ENCODE results near the gene RFT1.

Gene RFT1

DNA sequence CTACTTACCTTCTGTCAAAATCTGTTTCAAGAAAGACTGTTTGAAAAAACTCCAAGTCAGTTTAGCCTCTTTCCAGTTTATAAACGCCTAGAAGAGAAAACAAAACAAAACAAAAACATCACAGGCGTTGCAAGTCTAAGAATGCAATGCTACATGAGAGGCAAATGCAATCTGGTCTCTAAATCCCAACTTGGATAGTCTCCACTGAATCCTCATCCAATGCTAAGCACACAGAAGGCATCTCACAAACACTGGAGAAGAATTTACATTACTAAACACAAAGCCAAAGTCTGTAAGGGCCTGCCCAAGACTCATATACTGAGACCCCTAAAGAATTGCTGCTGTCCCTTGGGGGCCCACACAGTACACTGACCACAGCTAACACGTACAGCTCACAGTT is 18.4 kb downstream of the RFT1 start:
- Histone ChIP-seq H3K27ac (replicated peaks) (no peak overlapping the region), H3K4me3 (replicated peaks; ENCODE audit: insufficient read depth, low read length) (no peak overlapping the region), H3K27me3 (ENCODE audit: insufficient read depth, poor library complexity, severe bottlenecking) (no peaks in the 10 kb centered on the region)
- TF ChIP-seq SPI1 (IDR thresholded peaks at IDR 0.05; ENCODE audit: borderline replicate concordance, low read depth) = no peak
- TF ChIP-seq POLR2AphosphoS5 (IDR thresholded peaks at IDR 0.05; ENCODE audit: low read depth) = no peak
- TF ChIP-seq GABPA (IDR thresholded peaks at IDR 0.05; ENCODE audit: low read depth) = no peak
- TF ChIP-seq, protein P1, sequence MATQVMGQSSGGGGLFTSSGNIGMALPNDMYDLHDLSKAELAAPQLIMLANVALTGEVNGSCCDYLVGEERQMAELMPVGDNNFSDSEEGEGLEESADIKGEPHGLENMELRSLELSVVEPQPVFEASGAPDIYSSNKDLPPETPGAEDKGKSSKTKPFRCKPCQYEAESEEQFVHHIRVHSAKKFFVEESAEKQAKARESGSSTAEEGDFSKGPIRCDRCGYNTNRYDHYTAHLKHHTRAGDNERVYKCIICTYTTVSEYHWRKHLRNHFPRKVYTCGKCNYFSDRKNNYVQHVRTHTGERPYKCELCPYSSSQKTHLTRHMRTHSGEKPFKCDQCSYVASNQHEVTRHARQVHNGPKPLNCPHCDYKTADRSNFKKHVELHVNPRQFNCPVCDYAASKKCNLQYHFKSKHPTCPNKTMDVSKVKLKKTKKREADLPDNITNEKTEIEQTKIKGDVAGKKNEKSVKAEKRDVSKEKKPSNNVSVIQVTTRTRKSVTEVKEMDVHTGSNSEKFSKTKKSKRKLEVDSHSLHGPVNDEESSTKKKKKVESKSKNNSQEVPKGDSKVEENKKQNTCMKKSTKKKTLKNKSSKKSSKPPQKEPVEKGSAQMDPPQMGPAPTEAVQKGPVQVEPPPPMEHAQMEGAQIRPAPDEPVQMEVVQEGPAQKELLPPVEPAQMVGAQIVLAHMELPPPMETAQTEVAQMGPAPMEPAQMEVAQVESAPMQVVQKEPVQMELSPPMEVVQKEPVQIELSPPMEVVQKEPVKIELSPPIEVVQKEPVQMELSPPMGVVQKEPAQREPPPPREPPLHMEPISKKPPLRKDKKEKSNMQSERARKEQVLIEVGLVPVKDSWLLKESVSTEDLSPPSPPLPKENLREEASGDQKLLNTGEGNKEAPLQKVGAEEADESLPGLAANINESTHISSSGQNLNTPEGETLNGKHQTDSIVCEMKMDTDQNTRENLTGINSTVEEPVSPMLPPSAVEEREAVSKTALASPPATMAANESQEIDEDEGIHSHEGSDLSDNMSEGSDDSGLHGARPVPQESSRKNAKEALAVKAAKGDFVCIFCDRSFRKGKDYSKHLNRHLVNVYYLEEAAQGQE (IDR thresholded peaks at IDR 0.05; ENCODE audit: insufficient replicate concordance, low read depth) = no peak
- TF ChIP-seq, protein P2, sequence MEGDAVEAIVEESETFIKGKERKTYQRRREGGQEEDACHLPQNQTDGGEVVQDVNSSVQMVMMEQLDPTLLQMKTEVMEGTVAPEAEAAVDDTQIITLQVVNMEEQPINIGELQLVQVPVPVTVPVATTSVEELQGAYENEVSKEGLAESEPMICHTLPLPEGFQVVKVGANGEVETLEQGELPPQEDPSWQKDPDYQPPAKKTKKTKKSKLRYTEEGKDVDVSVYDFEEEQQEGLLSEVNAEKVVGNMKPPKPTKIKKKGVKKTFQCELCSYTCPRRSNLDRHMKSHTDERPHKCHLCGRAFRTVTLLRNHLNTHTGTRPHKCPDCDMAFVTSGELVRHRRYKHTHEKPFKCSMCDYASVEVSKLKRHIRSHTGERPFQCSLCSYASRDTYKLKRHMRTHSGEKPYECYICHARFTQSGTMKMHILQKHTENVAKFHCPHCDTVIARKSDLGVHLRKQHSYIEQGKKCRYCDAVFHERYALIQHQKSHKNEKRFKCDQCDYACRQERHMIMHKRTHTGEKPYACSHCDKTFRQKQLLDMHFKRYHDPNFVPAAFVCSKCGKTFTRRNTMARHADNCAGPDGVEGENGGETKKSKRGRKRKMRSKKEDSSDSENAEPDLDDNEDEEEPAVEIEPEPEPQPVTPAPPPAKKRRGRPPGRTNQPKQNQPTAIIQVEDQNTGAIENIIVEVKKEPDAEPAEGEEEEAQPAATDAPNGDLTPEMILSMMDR (IDR thresholded peaks at IDR 0.05; ENCODE audit: insufficient read depth, low read length) = no peak
- no peak for DNase-seq (ENCODE audit: low read depth in 1 of 2, low spot score in 1 of 2)

DNA sequence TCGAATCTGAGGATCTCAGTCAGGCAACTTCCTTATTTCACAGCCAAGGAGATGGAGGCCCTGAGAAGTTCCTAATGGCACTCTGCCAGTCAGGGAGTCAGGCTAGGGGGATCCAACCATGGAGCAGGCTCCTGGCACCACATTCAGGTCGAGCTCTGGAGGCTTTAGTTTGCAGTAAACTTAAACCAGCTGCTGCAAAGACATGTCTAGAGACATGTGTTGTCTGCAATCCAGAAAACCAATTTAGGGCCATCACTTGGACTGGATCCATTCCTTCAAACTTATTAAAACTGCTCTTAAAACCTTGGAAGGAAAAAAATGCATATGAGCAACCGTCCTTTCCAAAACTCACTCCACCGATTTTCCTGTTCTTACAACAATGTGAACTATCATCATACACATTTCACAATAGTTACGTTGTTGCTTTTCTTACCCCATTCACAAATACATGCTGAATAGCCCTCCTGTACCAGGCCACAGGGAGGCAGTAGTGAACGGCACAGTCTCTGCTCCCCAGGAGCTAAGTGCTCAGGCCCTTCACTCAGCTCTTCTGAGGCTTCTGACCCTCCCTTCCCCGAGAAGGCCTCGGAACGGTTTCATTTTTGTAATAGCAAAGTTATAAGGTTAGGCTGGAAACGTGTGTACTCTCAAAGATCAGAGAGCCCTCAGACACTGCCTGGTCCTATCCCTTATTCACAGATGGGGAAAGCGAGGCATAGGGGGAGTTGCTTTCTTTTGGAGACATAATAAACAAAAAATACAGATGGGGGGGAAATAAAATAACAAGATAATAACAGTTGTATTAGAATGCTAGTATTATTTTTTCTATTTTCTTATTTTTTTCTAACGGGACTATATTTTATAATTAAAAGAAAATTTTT is 20.1 kb downstream of the RFT1 start:
- Histone ChIP-seq H3K27ac (replicated peaks) (0 out of 2 replicates have a peak overlapping the region, but pooled peaks have one; percentile 12), H3K4me3 (replicated peaks; ENCODE audit: insufficient read depth, low read length) (no peak overlapping the region), H3K27me3 (ENCODE audit: insufficient read depth, poor library complexity, severe bottlenecking) (no peaks in the 10 kb centered on the region)
- TF ChIP-seq, protein P1 (IDR thresholded peaks at IDR 0.05; ENCODE audit: insufficient replicate concordance, low read depth) = no peak
- TF ChIP-seq, protein P2 (IDR thresholded peaks at IDR 0.05; ENCODE audit: insufficient read depth, low read length) = peak; percentile 99
- TF ChIP-seq POLR2AphosphoS5 (IDR thresholded peaks at IDR 0.05; ENCODE audit: low read depth) (0 out of 2 replicates have a peak, but pooled peaks have one; percentile 9), SPI1 (IDR thresholded peaks at IDR 0.05; ENCODE audit: borderline replicate concordance, low read depth) (peak; percentile 49; the same call in 1 of the 2 replicates)
- peak; percentile 81 to 93 for DNase-seq (ENCODE audit: low read depth in 1 of 2, low spot score in 1 of 2)

DNA sequence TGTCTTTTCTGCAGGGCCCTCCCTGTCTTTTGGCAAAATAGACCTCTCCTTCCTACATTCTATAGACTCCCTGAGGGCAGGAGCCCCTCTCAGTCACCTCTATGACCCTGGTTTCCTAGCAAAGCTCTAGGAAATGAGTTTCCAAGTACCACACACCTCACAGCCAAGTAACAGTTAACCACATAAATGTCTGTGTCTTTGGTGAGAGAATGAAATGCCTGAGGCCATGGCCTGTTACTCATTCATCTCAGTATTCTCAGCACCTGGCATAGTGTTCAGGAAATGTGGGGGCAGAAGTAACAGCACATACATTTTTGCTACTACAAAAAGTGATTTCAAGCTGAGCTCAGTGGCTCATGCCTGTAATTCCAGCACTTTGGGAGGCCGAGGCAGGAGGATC is 21.0 kb downstream of the RFT1 start:
- no peak overlapping the region for H3K4me3 ChIP-seq (replicated peaks; ENCODE audit: insufficient read depth, low read length)
- TF ChIP-seq, protein P2 (IDR thresholded peaks at IDR 0.05; ENCODE audit: insufficient read depth, low read length) = no peak
- TF ChIP-seq SPI1 (IDR thresholded peaks at IDR 0.05; ENCODE audit: borderline replicate concordance, low read depth) = no peak
- TF ChIP-seq, protein P1 (IDR thresholded peaks at IDR 0.05; ENCODE audit: insufficient replicate concordance, low read depth) = no peak
- no peak for TF ChIP-seq POLR2AphosphoS5 (IDR thresholded peaks at IDR 0.05; ENCODE audit: low read depth)
- TF ChIP-seq GABPA (IDR thresholded peaks at IDR 0.05; ENCODE audit: low read depth) = no peak
- H3K27ac ChIP-seq (replicated peaks) = no peak overlapping the region
- no peaks in the 10 kb centered on the region for H3K27me3 ChIP-seq (ENCODE audit: insufficient read depth, poor library complexity, severe bottlenecking)
- no peak for DNase-seq (ENCODE audit: low read depth in 1 of 2, low spot score in 1 of 2)

Measured in HL-60 (cell line).